SK-N-SH (cell line): ENCODE measurements around the gene WASL.

ENCODE experiments used
- FOSL2 ChIP-seq: IDR thresholded peaks from 2 replicates; pipeline ENCODE4 v1.4.0; 2012; ENCODE audit warnings: low read depth, mild to moderate bottlenecking, moderate library complexity, borderline replicate concordance
- MXI1 ChIP-seq: IDR thresholded peaks from 2 replicates; pipeline ENCODE4 v1.6.1; 2012; ENCODE audit warnings: mild to moderate bottlenecking, low read depth, low read length, improper control_type of control experiment
- POLR2AphosphoS5 ChIP-seq: IDR thresholded peaks from 2 replicates; pipeline ENCODE4 v1.6.1; 2012; ENCODE audit warnings: low read depth, low read length
- TAF1 ChIP-seq: IDR thresholded peaks from 2 replicates; pipeline ENCODE4 v1.6.1; 2012; ENCODE audit warnings: low read depth, mild to moderate bottlenecking, low read length, moderate library complexity, borderline replicate concordance
- TF ChIP-seq, protein P1 (sequence below): fragments of 200-600 bp; sonication (generic); IDR thresholded peaks from 2 replicates; pipeline ENCODE4 v1.6.1; 2017; ENCODE audit warnings: antibody characterized with exemption, mild to moderate bottlenecking, moderate library complexity
- TF ChIP-seq, protein P2 (sequence below): IDR thresholded peaks from 2 replicates; pipeline ENCODE4 v1.4.0; 2012; ENCODE audit warnings: low read depth

DNA sequence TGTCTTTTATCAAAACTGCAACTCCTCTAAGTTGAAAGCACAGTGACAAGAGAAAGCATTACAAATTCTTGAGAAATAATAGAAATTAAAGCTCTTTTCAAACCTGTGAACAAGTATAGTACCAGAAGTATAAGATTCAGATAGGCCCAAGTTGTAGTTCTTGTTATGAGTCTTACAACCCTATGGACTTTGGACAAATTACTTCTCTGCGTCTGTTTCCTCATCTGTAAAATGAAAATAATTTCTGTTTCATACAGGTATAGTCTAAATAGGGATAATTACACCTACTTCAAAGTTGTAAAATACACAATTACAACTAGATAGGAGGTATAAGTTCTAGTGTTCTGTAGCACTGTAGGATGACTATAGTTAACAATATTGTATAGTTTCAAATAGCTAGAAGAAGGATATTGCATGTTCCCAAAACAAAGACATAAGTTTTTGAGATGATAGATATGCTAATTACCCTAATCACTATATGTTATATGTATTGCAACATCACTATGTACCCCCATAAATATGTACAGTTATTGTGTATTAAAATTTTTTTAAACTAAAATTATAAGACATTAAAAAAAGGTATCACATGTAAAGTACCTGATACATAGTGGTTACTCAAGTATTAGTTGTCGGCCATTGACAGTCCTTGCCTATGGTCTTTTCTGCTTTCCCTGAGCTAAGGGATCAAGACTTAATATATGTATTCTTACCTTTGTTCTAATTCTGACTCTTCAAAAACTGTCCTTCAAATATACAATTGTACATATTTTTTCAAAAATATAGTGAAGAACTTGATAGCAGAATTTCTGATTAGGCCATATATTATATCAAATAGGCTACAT, 1.8 kb upstream of the WASL start:
- TF ChIP-seq, protein P1, sequence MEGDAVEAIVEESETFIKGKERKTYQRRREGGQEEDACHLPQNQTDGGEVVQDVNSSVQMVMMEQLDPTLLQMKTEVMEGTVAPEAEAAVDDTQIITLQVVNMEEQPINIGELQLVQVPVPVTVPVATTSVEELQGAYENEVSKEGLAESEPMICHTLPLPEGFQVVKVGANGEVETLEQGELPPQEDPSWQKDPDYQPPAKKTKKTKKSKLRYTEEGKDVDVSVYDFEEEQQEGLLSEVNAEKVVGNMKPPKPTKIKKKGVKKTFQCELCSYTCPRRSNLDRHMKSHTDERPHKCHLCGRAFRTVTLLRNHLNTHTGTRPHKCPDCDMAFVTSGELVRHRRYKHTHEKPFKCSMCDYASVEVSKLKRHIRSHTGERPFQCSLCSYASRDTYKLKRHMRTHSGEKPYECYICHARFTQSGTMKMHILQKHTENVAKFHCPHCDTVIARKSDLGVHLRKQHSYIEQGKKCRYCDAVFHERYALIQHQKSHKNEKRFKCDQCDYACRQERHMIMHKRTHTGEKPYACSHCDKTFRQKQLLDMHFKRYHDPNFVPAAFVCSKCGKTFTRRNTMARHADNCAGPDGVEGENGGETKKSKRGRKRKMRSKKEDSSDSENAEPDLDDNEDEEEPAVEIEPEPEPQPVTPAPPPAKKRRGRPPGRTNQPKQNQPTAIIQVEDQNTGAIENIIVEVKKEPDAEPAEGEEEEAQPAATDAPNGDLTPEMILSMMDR: no peak
- TF ChIP-seq, protein P2, sequence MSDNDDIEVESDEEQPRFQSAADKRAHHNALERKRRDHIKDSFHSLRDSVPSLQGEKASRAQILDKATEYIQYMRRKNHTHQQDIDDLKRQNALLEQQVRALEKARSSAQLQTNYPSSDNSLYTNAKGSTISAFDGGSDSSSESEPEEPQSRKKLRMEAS: no peak
- no peak for TF ChIP-seq FOSL2
- TF ChIP-seq TAF1: no peak
- TF ChIP-seq POLR2AphosphoS5: no peak
- no peak for TF ChIP-seq MXI1
